Keratinocyte (primary cell): ENCODE results near the gene AKT1. TPM values are rescaled to one million over a fixed set of nuclear protein-coding genes. Genes with fewer than 3 reads are reported as not detected.
A peak's percentile ranks its signal among the peaks of the same experiment; 100 is the strongest.

Source experiments
- DNase-seq: peaks from one replicate; pipeline ENCODE4 v3.0.0-alpha.2; 2011; ENCODE audit warnings: low read depth, missing footprints, low spot score
- FAIRE-seq: peaks from 2 replicates; lab custom pipeline; 2011; peaks lifted over from hg19 to GRCh38; lab: Jason Lieb, UNC
- H2AFZ ChIP-seq: 2 replicates; pipeline ENCODE4 v1.6.0; 2012; ENCODE audit warnings: low read length, control low read depth, inconsistent platforms; ENCODE audit not compliant: control insufficient read depth
- H3K27ac ChIP-seq: 2 replicates; pipeline ENCODE4 v1.5.1; 2011; ENCODE audit warnings: low read length; ENCODE audit not compliant: control insufficient read depth, insufficient read depth
- H3K27me3 ChIP-seq: 3 replicates; pipeline ENCODE4 v1.6.0; 2011; ENCODE audit warnings: low read length; ENCODE audit not compliant: control insufficient read depth, insufficient read depth; ENCODE audit errors: extremely low read depth
- H3K36me3 ChIP-seq, 2 experiments: 2 replicates in 1 of 2; 3 replicates in 1 of 2; pipeline ENCODE4 v1.5.1; 2011; ENCODE audit warnings: low read length in 2 of 2, mild to moderate bottlenecking in 1 of 2; ENCODE audit not compliant: control insufficient read depth in 2 of 2, insufficient read depth in 2 of 2; ENCODE audit errors: extremely low read depth in 1 of 2
- H3K4me1 ChIP-seq: 3 replicates; pipeline ENCODE4 v1.5.1; 2011; ENCODE audit warnings: low read length; ENCODE audit not compliant: control insufficient read depth, insufficient read depth; ENCODE audit errors: extremely low read depth
- H3K4me2 ChIP-seq: 3 replicates; pipeline ENCODE4 v1.6.0; 2011; ENCODE audit warnings: low read depth, low read length; ENCODE audit not compliant: control insufficient read depth, insufficient read depth; ENCODE audit errors: extremely low read depth
- H3K4me3 ChIP-seq, 3 experiments: fragments of 200-600 bp in 1 of 3; sonication (generic) in 1 of 3; 2 replicates in 2 of 3; 3 replicates in 1 of 3; pipeline ENCODE4 v1.5.1; 2011 to 2016; ENCODE audit warnings: low read length in 3 of 3, mild to moderate bottlenecking in 3 of 3, control low read depth in 2 of 3, inconsistent platforms in 1 of 3, low read depth in 1 of 3, mixed read lengths in 1 of 3, mixed run types in 1 of 3, moderate library complexity in 1 of 3; ENCODE audit not compliant: control insufficient read depth in 2 of 3, insufficient read depth in 2 of 3; ENCODE audit errors: extremely low read depth in 1 of 3
- H3K79me2 ChIP-seq: 2 replicates; pipeline ENCODE4 v1.6.0; 2012; ENCODE audit warnings: low read length; ENCODE audit not compliant: control insufficient read depth, insufficient read depth
- H3K9ac ChIP-seq: 3 replicates; pipeline ENCODE4 v1.6.0; 2011; ENCODE audit warnings: low read length; ENCODE audit not compliant: control insufficient read depth, insufficient read depth; ENCODE audit errors: extremely low read depth
- H3K9me1 ChIP-seq: 3 replicates; pipeline ENCODE4 v1.6.0; 2011; ENCODE audit warnings: low read length; ENCODE audit not compliant: control insufficient read depth, insufficient read depth; ENCODE audit errors: extremely low read depth
- H3K9me3 ChIP-seq: 2 replicates; pipeline ENCODE4 v1.5.1; 2012; ENCODE audit warnings: low read depth, low read length; ENCODE audit not compliant: control insufficient read depth
- H4K20me1 ChIP-seq: 3 replicates; pipeline ENCODE4 v1.6.0; 2011; ENCODE audit warnings: low read length; ENCODE audit not compliant: control insufficient read depth, insufficient read depth; ENCODE audit errors: extremely low read depth
- EZH2 ChIP-seq: IDR thresholded peaks from one replicate; pipeline ENCODE4 v1.6.1; 2012; ENCODE audit warnings: inconsistent platforms, mild to moderate bottlenecking, low read length, moderate library complexity
- dilution Hi-C: fragments of 300-500 bp; cut with MboI; formaldehyde crosslinking; loops from one replicate; pipeline ENCODE4 v1.7.0; 2020; ENCODE audit warnings: low sequenced_read_pairs; ENCODE audit not compliant: extremely low pct_ligation_motif_present
- polyA plus RNA-seq, 5 experiments: library from polyadenylated mRNA; depleted of rRNA in 3 of 5; stranded (reverse) in 3 of 5; stranded (forward) in 1 of 5; unstranded in 1 of 5; fragments of >200 nt; gene quantifications; 1 replicate in 1 of 5; 2 replicates in 3 of 5; 3 replicates in 1 of 5; pipeline versions ENCODE4 v1.2.1 to v1.2.3, GENCODE V29; 2011 to 2012; ENCODE audit warnings: missing spikeins in 2 of 5, low read depth in 1 of 5, low replicate concordance in 1 of 5
- TF ChIP-seq, protein P1 (sequence below), 3 experiments: IDR thresholded peaks in 1 of 3; conservative IDR thresholded peaks in 1 of 3; optimal IDR thresholded peaks in 1 of 3; 2 replicates in 2 of 3; 3 replicates in 1 of 3; pipeline versions ENCODE3 to v1.5.1; 2011; ENCODE audit warnings: low read length in 3 of 3, mild to moderate bottlenecking in 3 of 3, moderate library complexity in 2 of 3, control low read depth in 1 of 3, inconsistent platforms in 1 of 3; ENCODE audit not compliant: insufficient read depth in 2 of 3; ENCODE audit errors: extremely low read depth in 1 of 3

AKT1 gene
- polyA plus RNA-seq, 1 donor (not counting 4 experiments of a cell fraction or from before 2014, with no cell fraction given) = 82.3 TPM

DNA sequence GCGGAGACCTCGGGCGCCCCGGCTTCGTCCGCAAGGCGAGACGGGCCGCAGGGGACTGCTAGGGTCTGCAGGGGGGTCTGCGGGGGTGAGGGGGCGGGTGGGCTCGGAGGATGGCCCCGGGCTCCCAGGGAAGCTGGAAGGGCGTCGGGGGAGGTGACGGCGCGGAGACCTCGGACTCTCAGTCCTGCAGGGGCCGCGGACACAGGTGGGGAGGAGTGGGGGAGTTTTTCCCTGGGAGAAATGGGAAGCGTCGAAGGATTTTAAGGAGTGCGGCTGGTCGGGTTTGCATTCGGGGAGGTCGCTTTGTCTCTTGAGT is 31.3 kb upstream of the AKT1 start:
- peak overlapping the region; percentile 41 to 76 (median 61) for H3K4me3 ChIP-seq
- dilution Hi-C loops = loop anchor here (10.0 kb wide), 1 partner anchor 72 kb away; the partner anchor contains the start of gene SIVA1
- TF ChIP-seq, protein P1, sequence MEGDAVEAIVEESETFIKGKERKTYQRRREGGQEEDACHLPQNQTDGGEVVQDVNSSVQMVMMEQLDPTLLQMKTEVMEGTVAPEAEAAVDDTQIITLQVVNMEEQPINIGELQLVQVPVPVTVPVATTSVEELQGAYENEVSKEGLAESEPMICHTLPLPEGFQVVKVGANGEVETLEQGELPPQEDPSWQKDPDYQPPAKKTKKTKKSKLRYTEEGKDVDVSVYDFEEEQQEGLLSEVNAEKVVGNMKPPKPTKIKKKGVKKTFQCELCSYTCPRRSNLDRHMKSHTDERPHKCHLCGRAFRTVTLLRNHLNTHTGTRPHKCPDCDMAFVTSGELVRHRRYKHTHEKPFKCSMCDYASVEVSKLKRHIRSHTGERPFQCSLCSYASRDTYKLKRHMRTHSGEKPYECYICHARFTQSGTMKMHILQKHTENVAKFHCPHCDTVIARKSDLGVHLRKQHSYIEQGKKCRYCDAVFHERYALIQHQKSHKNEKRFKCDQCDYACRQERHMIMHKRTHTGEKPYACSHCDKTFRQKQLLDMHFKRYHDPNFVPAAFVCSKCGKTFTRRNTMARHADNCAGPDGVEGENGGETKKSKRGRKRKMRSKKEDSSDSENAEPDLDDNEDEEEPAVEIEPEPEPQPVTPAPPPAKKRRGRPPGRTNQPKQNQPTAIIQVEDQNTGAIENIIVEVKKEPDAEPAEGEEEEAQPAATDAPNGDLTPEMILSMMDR (optimal IDR thresholded peaks at IDR 0.05 in 1 of 3, IDR thresholded peaks at IDR 0.05 in 1 of 3, conservative IDR thresholded peaks at IDR 0.05 in 1 of 3; ENCODE audit: extremely low read depth in 1 of 3, insufficient read depth in 2 of 3, low read length in 3 of 3) = no peak
- TF ChIP-seq EZH2 = no peak
- peak overlapping the region; percentile 75 for H3K4me2 ChIP-seq
- H3K27me3 ChIP-seq = no peaks in the 10 kb centered on the region
- H3K79me2 ChIP-seq = no peaks in the 10 kb centered on the region
- DNase-seq (no peak), FAIRE-seq (no peak)
- H3K36me3 ChIP-seq = no peaks in the 10 kb centered on the region
- no peaks in the 10 kb centered on the region for H4K20me1 ChIP-seq
- no peaks in the 10 kb centered on the region for H3K9me3 ChIP-seq
- no peaks in the 10 kb centered on the region for H3K9me1 ChIP-seq
- H3K9ac ChIP-seq = peak overlapping the region; percentile 33
- peaks cover 13% of the 10 kb centered on the region for H3K4me1 ChIP-seq
- H2AFZ ChIP-seq = peak overlapping the region; percentile 91
- no peak overlapping the region for H3K27ac ChIP-seq

DNA sequence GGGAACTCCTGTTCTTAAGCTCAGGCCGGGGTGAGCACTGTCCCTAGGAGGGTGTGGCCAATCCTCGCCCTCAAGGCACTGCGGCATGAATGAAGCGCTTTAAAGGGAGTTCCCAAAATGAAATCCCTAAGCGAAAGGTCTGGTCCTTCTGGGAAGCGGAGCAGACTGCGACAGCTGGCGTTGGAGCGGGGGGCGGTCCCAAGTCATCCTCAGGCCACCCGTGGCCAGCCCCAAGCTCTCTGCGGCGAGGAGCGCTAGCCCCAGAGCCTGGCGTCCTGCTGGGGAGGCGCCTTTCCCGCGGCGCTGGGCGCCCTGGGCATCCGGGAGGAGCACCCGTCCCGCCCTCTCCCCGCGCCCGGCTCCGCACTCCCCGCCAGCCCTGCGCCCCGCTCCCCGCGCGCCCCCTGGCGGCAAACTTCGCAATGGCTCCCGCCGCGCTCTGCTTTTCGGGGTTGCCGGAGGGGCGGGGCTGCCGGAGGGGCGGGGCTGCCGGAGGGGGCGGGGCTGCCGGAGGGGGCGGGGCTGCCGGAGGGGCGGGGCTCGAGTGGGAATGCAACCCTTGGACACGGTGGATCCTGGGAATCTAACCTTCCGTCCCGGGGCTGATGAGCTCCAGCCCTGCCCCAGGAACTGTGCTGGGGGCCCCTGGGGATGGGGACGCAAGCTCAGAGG is 30.8 kb upstream of the AKT1 start:
- peak overlapping the region; percentile 61 for H3K9ac ChIP-seq
- peak; percentile 33 for DNase-seq
- peak overlapping the region; percentile 48 to 80 (median 76) for H3K4me3 ChIP-seq
- peak; percentile 66 for FAIRE-seq
- H3K9me1 ChIP-seq = no peaks in the 10 kb centered on the region
- H3K79me2 ChIP-seq = no peaks in the 10 kb centered on the region
- no peak overlapping the region for H3K27ac ChIP-seq
- H3K4me2 ChIP-seq = peak overlapping the region; percentile 89
- no peaks in the 10 kb centered on the region for H3K27me3 ChIP-seq
- dilution Hi-C loops = loop anchor here (10.0 kb wide), 1 partner anchor 72 kb away; the partner anchor contains the start of gene SIVA1
- no peaks in the 10 kb centered on the region for H4K20me1 ChIP-seq
- no peaks in the 10 kb centered on the region for H3K9me3 ChIP-seq
- peaks cover 13% of the 10 kb centered on the region for H3K4me1 ChIP-seq
- TF ChIP-seq, protein P1 (optimal IDR thresholded peaks at IDR 0.05 in 1 of 3, IDR thresholded peaks at IDR 0.05 in 1 of 3, conservative IDR thresholded peaks at IDR 0.05 in 1 of 3; ENCODE audit: extremely low read depth in 1 of 3, insufficient read depth in 2 of 3, low read length in 3 of 3) = peak in 2 of 3 experiments; percentile 56 to 85
- TF ChIP-seq EZH2 = no peak
- no peaks in the 10 kb centered on the region for H3K36me3 ChIP-seq
- peak overlapping the region; percentile 95 for H2AFZ ChIP-seq
